ENCODE measurements around the gene PPP2R2C. TPM values are rescaled to one million over a fixed set of nuclear protein-coding genes. Genes with fewer than 3 reads are reported as not detected.

Gene PPP2R2C
- total and polyA plus RNA-seq, 9 of the 15 experiments (the other 6 are each of a cell fraction or from before 2014, with no cell fraction given), result 0.04 to 0.06 TPM; not detected in 7

- 2% methylated on average over 14 of the region's 17 CpGs for WGBS (ENCODE audit: insufficient coverage, low coverage, missing lambda C conversion rate)
- Histone ChIP-seq H3K27ac (ENCODE audit: extremely low read depth, low read depth, low read length) (no peak overlapping the region), H3K4me2 (ENCODE audit: insufficient read depth, low read length) (no peak overlapping the region), H4K20me1 (replicated peaks; ENCODE audit: control insufficient read depth, insufficient read depth, low read length) (peaks cover 7% of the 10 kb centered on the region), H2AFZ (ENCODE audit: low read depth, low read length) (no peak overlapping the region), H3K79me2 (ENCODE audit: control insufficient read depth, insufficient read depth, low read length) (no peaks in the 10 kb centered on the region), H3K27me3 (ENCODE audit: control insufficient read depth in 2 of 2, insufficient read depth in 2 of 2, low read length in 2 of 2) (peaks cover 2 to 63% of the 10 kb centered on the region in 2 experiments; a peak in 3 of 5 replicates), H3K4me3 (no peak overlapping the region), H3K9ac (ENCODE audit: insufficient read depth in 1 of 2, low read depth in 2 of 2, low read length in 2 of 2) (no peak overlapping the region), H3K4me1 (replicated peaks in 1 of 2; ENCODE audit: control insufficient read depth in 2 of 2, insufficient read depth in 2 of 2, low read length in 2 of 2) (no peaks in the 10 kb centered on the region), H3K9me1 (ENCODE audit: control insufficient read depth, insufficient read depth, low read length) (no peaks in the 10 kb centered on the region), H3K36me3 (ENCODE audit: control insufficient read depth, insufficient read depth, low read length) (no peaks in the 10 kb centered on the region), H3K9me3 (replicated peaks; ENCODE audit: control insufficient read depth, insufficient read depth, low read depth, low read length) (no peaks in the 10 kb centered on the region)
- FAIRE-seq (no peak), ATAC-seq (no peak), DNase-seq (ENCODE audit: extremely low read depth in 1 of 4, low spot score in 3 of 4) (no peak)
- BruUV-seq (replicated peaks), result no TSS peak
- in situ Hi-C loops (cut with MboI) (no loop called here), intact Hi-C loops (cut with micrococcal nuclease) (no loop called here)
- no peak for TF ChIP-seq USF1 (CRISPR knock-in tag; IDR thresholded peaks at IDR 0.05)
- ChIA-PET POLR2A (no interaction called here), CTCF (ENCODE audit: low intra/inter-chr PET ratio) (no interaction called here)
Observed at GRCh38 chr4:6347511-6348045, 124.8 kb downstream of the PPP2R2C start.

- FAIRE-seq, result no peak
- Histone ChIP-seq H3K4me2 (ENCODE audit: insufficient read depth, low read length) (no peak overlapping the region), H2AFZ (ENCODE audit: low read depth, low read length) (no peak overlapping the region), H3K9ac (ENCODE audit: insufficient read depth in 1 of 2, low read depth in 2 of 2, low read length in 2 of 2) (no peak overlapping the region), H4K20me1 (replicated peaks; ENCODE audit: control insufficient read depth, insufficient read depth, low read length) (peaks cover 7% of the 10 kb centered on the region), H3K9me3 (replicated peaks; ENCODE audit: control insufficient read depth, insufficient read depth, low read depth, low read length) (no peaks in the 10 kb centered on the region), H3K4me3 (no peak overlapping the region), H3K36me3 (ENCODE audit: control insufficient read depth, insufficient read depth, low read length) (no peaks in the 10 kb centered on the region), H3K4me1 (replicated peaks in 1 of 2; ENCODE audit: control insufficient read depth in 2 of 2, insufficient read depth in 2 of 2, low read length in 2 of 2) (no peaks in the 10 kb centered on the region; a peak in 1 of 5 replicates), H3K79me2 (ENCODE audit: control insufficient read depth, insufficient read depth, low read length) (no peaks in the 10 kb centered on the region), H3K27me3 (ENCODE audit: control insufficient read depth in 2 of 2, insufficient read depth in 2 of 2, low read length in 2 of 2) (peaks cover 2 to 61% of the 10 kb centered on the region in 2 experiments; a peak in 3 of 5 replicates), H3K27ac (ENCODE audit: extremely low read depth, low read depth, low read length) (no peak overlapping the region), H3K9me1 (ENCODE audit: control insufficient read depth, insufficient read depth, low read length) (no peaks in the 10 kb centered on the region)
- no peak for ATAC-seq
- in situ Hi-C loops (cut with MboI), result no loop called here
- WGBS (ENCODE audit: insufficient coverage, low coverage, missing lambda C conversion rate), result 2% methylated on average over 16 of the region's 16 CpGs
- BruUV-seq (replicated peaks), result no TSS peak
- POLR2A ChIA-PET, result no interaction called here
- intact Hi-C loops (cut with micrococcal nuclease), result no loop called here
- DNase-seq (ENCODE audit: extremely low read depth in 1 of 4, low spot score in 3 of 4), result no peak
- CTCF ChIA-PET (ENCODE audit: low intra/inter-chr PET ratio), result no interaction called here
- TF ChIP-seq ZNF77 (CRISPR knock-in tag; IDR thresholded peaks at IDR 0.05) (no peak), TAF9B (IDR thresholded peaks at IDR 0.05; ENCODE audit: partially characterized antibody) (no peak), CC2D1A (IDR thresholded peaks at IDR 0.05) (no peak), RHOXF2B (CRISPR knock-in tag; conservative IDR thresholded peaks at IDR 0.05) (no peak), NR2C1 (IDR thresholded peaks at IDR 0.05) (no peak), NR2C1 (tag; IDR thresholded peaks at IDR 0.05) (no peak), ZNF224 (CRISPR knock-in tag; IDR thresholded peaks at IDR 0.05) (no peak), ZNF79 (CRISPR knock-in tag; IDR thresholded peaks at IDR 0.05; ENCODE audit: low read depth) (no peak), DACH1 (IDR thresholded peaks at IDR 0.05; ENCODE audit: partially characterized antibody) (no peak), YY1 (IDR thresholded peaks at IDR 0.05; ENCODE audit: borderline replicate concordance in 1 of 3, control insufficient read depth in 1 of 3, extremely low read depth in 1 of 3, insufficient read depth in 3 of 3, insufficient read length in 1 of 3, insufficient replicate concordance in 2 of 3, low read depth in 1 of 3, low read length in 2 of 3) (no peak), E2F5 (CRISPR knock-in tag; IDR thresholded peaks at IDR 0.05) (no peak)
- TF ChIP-seq, protein P1, sequence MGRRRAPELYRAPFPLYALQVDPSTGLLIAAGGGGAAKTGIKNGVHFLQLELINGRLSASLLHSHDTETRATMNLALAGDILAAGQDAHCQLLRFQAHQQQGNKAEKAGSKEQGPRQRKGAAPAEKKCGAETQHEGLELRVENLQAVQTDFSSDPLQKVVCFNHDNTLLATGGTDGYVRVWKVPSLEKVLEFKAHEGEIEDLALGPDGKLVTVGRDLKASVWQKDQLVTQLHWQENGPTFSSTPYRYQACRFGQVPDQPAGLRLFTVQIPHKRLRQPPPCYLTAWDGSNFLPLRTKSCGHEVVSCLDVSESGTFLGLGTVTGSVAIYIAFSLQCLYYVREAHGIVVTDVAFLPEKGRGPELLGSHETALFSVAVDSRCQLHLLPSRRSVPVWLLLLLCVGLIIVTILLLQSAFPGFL (CRISPR knock-in tag; IDR thresholded peaks at IDR 0.05), result no peak
Observed at GRCh38 chr4:6346373-6347110, 125.9 kb downstream of the PPP2R2C start.
